ENCODE data around the gene UBALD1. TPM values are rescaled to one million over a fixed set of nuclear protein-coding genes. Genes with fewer than 3 reads are reported as not detected.

UBALD1 gene
- total and polyA plus RNA-seq, 2 donors (not counting 3 experiments of a cell fraction or from before 2014, with no cell fraction given): 24.8 to 41.6 TPM

- Histone ChIP-seq H3K27ac (ENCODE audit: insufficient read depth, low read depth, low read length) (no peak overlapping the region), H3K79me2 (ENCODE audit: control insufficient read depth, insufficient read depth, low read length) (no peaks in the 10 kb centered on the region), H3K9ac (replicated peaks; ENCODE audit: extremely low read depth, insufficient read depth, low read length) (no peak overlapping the region), H3K9me3 (replicated peaks; ENCODE audit: control insufficient read depth, insufficient read depth, low read length) (no peaks in the 10 kb centered on the region), H3K4me2 (ENCODE audit: insufficient read depth, low read length) (no peak overlapping the region), H3K4me3 (replicated peaks in 1 of 3; ENCODE audit: insufficient read depth in 1 of 3, low read depth in 1 of 3, low read length in 3 of 3) (no peak overlapping the region), H3K27me3 (ENCODE audit: control insufficient read depth in 2 of 2, insufficient read depth in 2 of 2, low read length in 2 of 2) (peaks cover 0 to 2% of the 10 kb centered on the region in 2 experiments), H2AFZ (ENCODE audit: low read depth, low read length) (no peak overlapping the region), H3K9me1 (replicated peaks; ENCODE audit: control insufficient read depth, extremely low read depth, insufficient read depth, low read length) (no peaks in the 10 kb centered on the region), H3K4me1 (ENCODE audit: control insufficient read depth, extremely low read depth, insufficient read depth, low read length) (no peaks in the 10 kb centered on the region), H3K36me3 (ENCODE audit: control insufficient read depth in 2 of 2, extremely low read depth in 1 of 2, insufficient read depth in 2 of 2, low read length in 2 of 2) (no peaks in the 10 kb centered on the region), H4K20me1 (replicated peaks; ENCODE audit: control insufficient read depth, extremely low read depth, insufficient read depth, low read length) (no peaks in the 10 kb centered on the region)
- ChIA-PET CTCF (interaction anchor here (0.7 to 3.6 kb wide), 2 partner anchors 9 to 46 kb away, joined by 3 to 15 read pairs; no protein-coding TSS in a partner anchor), POLR2A (no interaction called here)
- dilution Hi-C loops (cut with MboI; ENCODE audit: extremely low pct_ligation_motif_present, low sequenced_read_pairs): no loop called here
- FAIRE-seq (no peak), DNase-seq (ENCODE audit: low read depth, low spot score) (no peak)
- TF ChIP-seq POLR2AphosphoS5 (IDR thresholded peaks at IDR 0.05; ENCODE audit: insufficient read depth, low read depth, low read length) (no peak), CTCF (IDR thresholded peaks at IDR 0.05; ENCODE audit: extremely low read depth in 1 of 2, insufficient read depth in 1 of 2, low read depth in 1 of 2, low read length in 2 of 2) (no peak), JUN (IDR thresholded peaks at IDR 0.05; ENCODE audit: borderline replicate concordance, insufficient read depth, insufficient read length, low read depth) (no peak), GATA2 (IDR thresholded peaks at IDR 0.05; ENCODE audit: insufficient read depth, insufficient read length, low read depth, low read length) (no peak), EZH2 (IDR thresholded peaks at IDR 0.05; ENCODE audit: borderline replicate concordance, low read depth, low read length, severe bottlenecking) (no peak), MYC (IDR thresholded peaks at IDR 0.05; ENCODE audit: low read depth, low read length) (no peak), MAX (IDR thresholded peaks at IDR 0.05; ENCODE audit: insufficient read depth, insufficient read length) (no peak), FOS (IDR thresholded peaks at IDR 0.05; ENCODE audit: borderline replicate concordance, insufficient read depth, low read length) (no peak), POLR2A (IDR thresholded peaks at IDR 0.05; ENCODE audit: low read depth, low read length) (no peak)
- no TSS peak for BruUV-seq (replicated peaks)
- intact Hi-C loops (cut with micrococcal nuclease): no loop called here
These were observed 20.0 kb downstream of the UBALD1 start for GRCh38 chr16:4594433-4595410.
